IMR-90 (cell line): ENCODE results near the gene PCED1B. TPM values are rescaled to one million over a fixed set of nuclear protein-coding genes. Genes with fewer than 3 reads are reported as not detected.

ENCODE experiments used
- ATAC-seq: fragments of 200-7000 bp; cut with Tn5 transposase; 2 replicates; pipeline ENCODE4 v1.9.1; 2020; ENCODE audit warnings: low read depth, mild to moderate bottlenecking, moderate library complexity
- BruUV-seq: library from RNA; stranded (reverse); fragments of 400-500 nt; replicated peaks from 2 replicates; lab custom pipeline; 2021; lab: Mats Ljungman, UMichigan
- CTCF ChIA-PET: fragments of 300-600 bp; formaldehyde crosslinking; extraction: SDS; loops from one replicate; lab custom pipeline; 2021; ENCODE audit warnings: antibody characterized with exemption; lab: Yijun Ruan, JAX
- POLR2A ChIA-PET: fragments of 300-600 bp; sonication (Branson Sonifier 250); formaldehyde crosslinking; loops from one replicate; lab custom pipeline; 2022; ENCODE audit warnings: antibody characterized with exemption; ENCODE audit not compliant: unreplicated experiment; lab: Charles Lee
- DNase-seq: peaks from one replicate; pipeline ENCODE4 v3.0.0; 2013
- H2AFZ ChIP-seq: replicated peaks from 2 replicates; pipeline ENCODE3; 2013; ENCODE audit warnings: low read length, mild to moderate bottlenecking; ENCODE audit not compliant: poor library complexity
- H2AK5ac ChIP-seq: 2 replicates; pipeline ENCODE4 v1.6.1; 2013; ENCODE audit warnings: low read depth, low read length, inconsistent platforms
- H2AK9ac ChIP-seq: replicated peaks from 2 replicates; pipeline ENCODE3; 2013; ENCODE audit warnings: mild to moderate bottlenecking, low read depth, low read length, moderate library complexity; ENCODE audit not compliant: poor library complexity
- H2BK120ac ChIP-seq: 2 replicates; pipeline ENCODE4 v1.6.1; 2013; ENCODE audit warnings: low read depth, low read length, inconsistent platforms
- H2BK15ac ChIP-seq: 3 replicates; pipeline ENCODE4 v1.6.1; 2013; ENCODE audit warnings: low read depth, low read length, inconsistent platforms
- H2BK20ac ChIP-seq: 2 replicates; pipeline ENCODE4 v1.6.1; 2013; ENCODE audit warnings: low read depth, mild to moderate bottlenecking, inconsistent platforms, low read length, moderate library complexity
- H2BK5ac ChIP-seq: 2 replicates; pipeline ENCODE4 v1.6.1; 2013; ENCODE audit warnings: mild to moderate bottlenecking, low read depth, low read length, inconsistent platforms; ENCODE audit not compliant: poor library complexity, severe bottlenecking
- H3K14ac ChIP-seq: replicated peaks from 2 replicates; pipeline ENCODE4 v1.6.1; 2013; ENCODE audit warnings: low read depth, low read length, inconsistent platforms
- H3K18ac ChIP-seq: 2 replicates; pipeline ENCODE4 v1.6.1; 2013; ENCODE audit warnings: low read depth, low read length, control low read depth
- H3K23ac ChIP-seq: 2 replicates; pipeline ENCODE4 v1.6.1; 2013; ENCODE audit warnings: low read depth, low read length, inconsistent platforms
- H3K27ac ChIP-seq: 2 replicates; pipeline ENCODE4 v1.5.1; 2013; ENCODE audit warnings: mild to moderate bottlenecking, control low read depth, low read length; ENCODE audit not compliant: insufficient read depth
- H3K27me3 ChIP-seq: 2 replicates; pipeline ENCODE4 v1.6.1; 2013; ENCODE audit warnings: low read length; ENCODE audit not compliant: control insufficient read depth, insufficient read depth
- H3K36me3 ChIP-seq: 2 replicates; pipeline ENCODE4 v1.6.1; 2013; ENCODE audit warnings: low read length, mixed read lengths; ENCODE audit not compliant: control insufficient read depth, insufficient read depth
- H3K4ac ChIP-seq: 2 replicates; pipeline ENCODE4 v1.6.1; 2013; ENCODE audit warnings: low read depth, low read length, inconsistent platforms
- H3K4me1 ChIP-seq: 2 replicates; pipeline ENCODE4 v1.6.1; 2013; ENCODE audit warnings: low read length, mixed read lengths; ENCODE audit not compliant: control insufficient read depth, insufficient read depth
- H3K4me2 ChIP-seq: 2 replicates; pipeline ENCODE4 v1.6.1; 2013; ENCODE audit warnings: low read depth, mild to moderate bottlenecking, control low read depth, low read length, moderate library complexity
- H3K4me3 ChIP-seq: 2 replicates; pipeline ENCODE4 v1.5.1; 2013; ENCODE audit warnings: low read depth, mild to moderate bottlenecking, control low read depth, low read length, moderate library complexity; ENCODE audit not compliant: insufficient read depth
- H3K56ac ChIP-seq: 2 replicates; pipeline ENCODE4 v1.6.1; 2013; ENCODE audit warnings: low read length, inconsistent platforms; ENCODE audit not compliant: insufficient read depth; ENCODE audit errors: extremely low read depth
- H3K79me1 ChIP-seq, 2 experiments: 2 replicates each; pipeline ENCODE4 v1.6.1; 2013; ENCODE audit warnings: low read length in 2 of 2, inconsistent platforms in 1 of 2, low read depth in 1 of 2
- H3K9ac ChIP-seq: 2 replicates; pipeline ENCODE4 v1.6.1; 2013; ENCODE audit warnings: low read depth, low read length, control low read depth
- H3K9me1 ChIP-seq: 2 replicates; pipeline ENCODE4 v1.6.1; 2013; ENCODE audit warnings: low read length, inconsistent platforms; ENCODE audit not compliant: insufficient read depth
- H3K9me3 ChIP-seq: 2 replicates; pipeline ENCODE4 v1.6.1; 2013; ENCODE audit warnings: low read length; ENCODE audit not compliant: control insufficient read depth, insufficient read depth
- H4K20me1 ChIP-seq: 2 replicates; pipeline ENCODE4 v1.6.1; 2013; ENCODE audit warnings: low read length, inconsistent platforms; ENCODE audit not compliant: insufficient read depth
- H4K5ac ChIP-seq: 2 replicates; pipeline ENCODE4 v1.6.1; 2013; ENCODE audit warnings: mild to moderate bottlenecking, low read depth, low read length, control low read depth
- H4K8ac ChIP-seq, 2 experiments: 2 replicates each; pipeline ENCODE4 v1.6.1; 2013; ENCODE audit warnings: low read depth in 2 of 2, low read length in 2 of 2, control low read depth in 1 of 2, inconsistent platforms in 1 of 2
- H4K91ac ChIP-seq: 2 replicates; pipeline ENCODE4 v1.6.1; 2013; ENCODE audit warnings: low read depth, low read length, inconsistent platforms; ENCODE audit not compliant: insufficient read depth
- BHLHE40 ChIP-seq: fragments of 150-350 bp; IDR thresholded peaks from 2 replicates; pipeline ENCODE4 v1.6.1; 2016; ENCODE audit warnings: mild to moderate bottlenecking, low read depth, low read length
- CEBPB ChIP-seq: IDR thresholded peaks from 2 replicates; pipeline ENCODE4 v1.6.1; 2012; ENCODE audit warnings: low read depth, low read length, improper control_type of control experiment
- CHD1 ChIP-seq: IDR thresholded peaks from 2 replicates; pipeline ENCODE4 v1.6.1; 2012; ENCODE audit warnings: low read depth, low read length, improper control_type of control experiment
- CTCF ChIP-seq: conservative IDR thresholded peaks from 2 replicates; pipeline ENCODE4 v1.5.1; 2012; ENCODE audit warnings: mild to moderate bottlenecking, low read depth, low read length, improper control_type of control experiment
- ELK1 ChIP-seq: fragments of 150-350 bp; IDR thresholded peaks from 2 replicates; pipeline ENCODE4 v1.6.1; 2016; ENCODE audit warnings: low read depth, mild to moderate bottlenecking, low read length, moderate library complexity, borderline replicate concordance
- FOS ChIP-seq: fragments of 150-350 bp; IDR thresholded peaks from 2 replicates; pipeline ENCODE4 v1.6.1; 2016; ENCODE audit warnings: low read depth, low read length
- MAFK ChIP-seq: IDR thresholded peaks from 2 replicates; pipeline ENCODE4 v1.6.1; 2012; ENCODE audit warnings: low read depth, low read length, improper control_type of control experiment
- MAZ ChIP-seq: IDR thresholded peaks from 2 replicates; pipeline ENCODE4 v1.6.1; 2012; ENCODE audit warnings: low read depth, mild to moderate bottlenecking, low read length, improper control_type of control experiment, moderate library complexity, borderline replicate concordance
- MXI1 ChIP-seq: IDR thresholded peaks from 2 replicates; pipeline ENCODE4 v1.6.1; 2012; ENCODE audit warnings: low read depth, mild to moderate bottlenecking, low read length, moderate library complexity, borderline replicate concordance
- NFE2L2 ChIP-seq: fragments of 150-350 bp; IDR thresholded peaks from 2 replicates; pipeline ENCODE4 v1.6.1; 2016; ENCODE audit warnings: low read depth, mild to moderate bottlenecking, low read length
- POLR2A ChIP-seq: IDR thresholded peaks from 2 replicates; pipeline ENCODE4 v1.6.1; 2012; ENCODE audit warnings: mild to moderate bottlenecking, low read depth, low read length
- RAD21 ChIP-seq: IDR thresholded peaks from 2 replicates; pipeline ENCODE4 v1.6.1; 2012; ENCODE audit warnings: low read length, improper control_type of control experiment
- RCOR1 ChIP-seq: IDR thresholded peaks from 2 replicates; pipeline ENCODE4 v1.6.1; 2012; ENCODE audit warnings: mild to moderate bottlenecking, low read length, improper control_type of control experiment; ENCODE audit not compliant: insufficient replicate concordance
- RFX5 ChIP-seq: IDR thresholded peaks from 2 replicates; pipeline ENCODE4 v1.8.0; 2012; ENCODE audit warnings: low read depth, mild to moderate bottlenecking, low read length, moderate library complexity
- SMC3 ChIP-seq: fragments of 150-350 bp; IDR thresholded peaks from 2 replicates; pipeline ENCODE4 v1.6.1; 2016; ENCODE audit warnings: low read depth, mild to moderate bottlenecking, antibody characterized with exemption, low read length, moderate library complexity
- WGBS, 2 experiments: methylation state at CpG; one replicate each; pipeline versions ENCODE4 v1.1.5 to v1.1.7; 2013; ENCODE audit warnings: missing lambda C conversion rate in 2 of 2; ENCODE audit not compliant: insufficient read length in 1 of 2; ENCODE audit errors: extremely low coverage in 2 of 2; 5-methylcytosine and 5-hydroxymethylcytosine counted together
- dilution Hi-C: fragments of 300-500 bp; cut with HindIII; formaldehyde crosslinking; loops from one replicate; pipeline ENCODE4 v1.14.3; 2018; ENCODE audit warnings: low sequenced_read_pairs; ENCODE audit not compliant: unreplicated experiment
- in situ Hi-C: fragments of 300-500 bp; cut with MboI; formaldehyde crosslinking; loops from 3 replicates; pipeline ENCODE4 v1.14.3; 2019; ENCODE audit warnings: low sequenced_read_pairs, inconsistent platforms, mixed read lengths
- intact Hi-C: fragments of 100-400 bp; cut with micrococcal nuclease; formaldehyde crosslinking; loops from 2 replicates; pipeline ENCODE4 v1.10.0; 2022
- polyA plus RNA-seq, 3 experiments: library from polyadenylated mRNA; depleted of rRNA; stranded (reverse); fragments of >200 nt; gene quantifications; 2 replicates each; pipeline ENCODE4 v1.2.3, GENCODE V29; 2012; ENCODE audit warnings: low replicate concordance in 1 of 3
- total RNA-seq: library from RNA; depleted of rRNA; stranded (reverse); fragments of >200 nt; gene quantifications from 2 replicates; pipeline ENCODE4 v1.2.3, GENCODE V29; 2012
- TF ChIP-seq, protein P1 (sequence below): fragments of 150-350 bp; IDR thresholded peaks from 2 replicates; pipeline ENCODE4 v1.6.1; 2017; ENCODE audit warnings: mild to moderate bottlenecking, antibody characterized with exemption, low read length, low read depth

The PCED1B gene
- total and polyA plus RNA-seq, 2 of the 4 experiments (the other 2 are of a cell fraction) = 0.36 to 2.6 TPM

- no peak overlapping the region for H4K91ac ChIP-seq
- H2AK9ac ChIP-seq = no peak overlapping the region
- H2BK5ac ChIP-seq = no peak overlapping the region
- H3K79me1 ChIP-seq = no peaks in the 10 kb centered on the region
- H3K9ac ChIP-seq = no peak overlapping the region
- H3K4me3 ChIP-seq = no peak overlapping the region
- H2AK5ac ChIP-seq = no peak overlapping the region
- no peaks in the 10 kb centered on the region for H3K27me3 ChIP-seq
- no peak overlapping the region for H3K4ac ChIP-seq
- H2AFZ ChIP-seq = no peak overlapping the region
- H3K14ac ChIP-seq = no peak overlapping the region
- ATAC-seq (no peak), DNase-seq (no peak)
- H3K36me3 ChIP-seq = no peaks in the 10 kb centered on the region
- ChIA-PET POLR2A (no interaction called here), CTCF (no interaction called here)
- no CpG with 5 or more reads among the region's 2 CpGs for WGBS, 2 experiments
- BruUV-seq = no TSS peak
- H3K4me2 ChIP-seq = no peak overlapping the region
- no peaks in the 10 kb centered on the region for H4K20me1 ChIP-seq
- H3K23ac ChIP-seq = no peak overlapping the region
- in situ Hi-C loops = no loop called here
- no peak overlapping the region for H3K18ac ChIP-seq
- no peak overlapping the region for H4K5ac ChIP-seq
- H3K27ac ChIP-seq = no peak overlapping the region
- intact Hi-C loops = no loop called here
- H3K9me3 ChIP-seq = no peaks in the 10 kb centered on the region
- H3K56ac ChIP-seq = no peak overlapping the region
- no peak overlapping the region for H2BK120ac ChIP-seq
- H3K9me1 ChIP-seq = no peaks in the 10 kb centered on the region; the same call in 1 of the 2 replicates
- no peak overlapping the region for H2BK15ac ChIP-seq
- dilution Hi-C loops = no loop called here
- no peak overlapping the region for H4K8ac ChIP-seq
- no peak overlapping the region for H2BK20ac ChIP-seq
- H3K4me1 ChIP-seq = no peaks in the 10 kb centered on the region; the same call in 1 of the 2 replicates
- TF ChIP-seq RFX5 = no peak
- TF ChIP-seq MAZ = no peak
- no peak for TF ChIP-seq ELK1
- TF ChIP-seq CTCF = no peak
- TF ChIP-seq POLR2A = no peak
- TF ChIP-seq MXI1 = no peak
- TF ChIP-seq CHD1 = no peak
- TF ChIP-seq, protein P1, sequence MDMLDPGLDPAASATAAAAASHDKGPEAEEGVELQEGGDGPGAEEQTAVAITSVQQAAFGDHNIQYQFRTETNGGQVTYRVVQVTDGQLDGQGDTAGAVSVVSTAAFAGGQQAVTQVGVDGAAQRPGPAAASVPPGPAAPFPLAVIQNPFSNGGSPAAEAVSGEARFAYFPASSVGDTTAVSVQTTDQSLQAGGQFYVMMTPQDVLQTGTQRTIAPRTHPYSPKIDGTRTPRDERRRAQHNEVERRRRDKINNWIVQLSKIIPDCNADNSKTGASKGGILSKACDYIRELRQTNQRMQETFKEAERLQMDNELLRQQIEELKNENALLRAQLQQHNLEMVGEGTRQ = no peak
- TF ChIP-seq RAD21 = no peak
- no peak for TF ChIP-seq CEBPB
- no peak for TF ChIP-seq RCOR1
- no peak for TF ChIP-seq SMC3
- no peak for TF ChIP-seq MAFK
- TF ChIP-seq BHLHE40 = no peak
- TF ChIP-seq FOS = no peak
- TF ChIP-seq NFE2L2 = no peak
Observed at GRCh38 chr12:47110011-47110541, 30.7 kb downstream of the PCED1B start.
